GM19043 (cell line): ENCODE data around the gene H2BK1.

ENCODE experiments used
- ATAC-seq: cut with Tn5 transposase; IDR thresholded peaks from one replicate; pipeline ENCODE4 v1.9.1; 2021; ENCODE audit warnings: low read depth; ENCODE audit not compliant: unreplicated experiment

H2BK1 gene

DNA sequence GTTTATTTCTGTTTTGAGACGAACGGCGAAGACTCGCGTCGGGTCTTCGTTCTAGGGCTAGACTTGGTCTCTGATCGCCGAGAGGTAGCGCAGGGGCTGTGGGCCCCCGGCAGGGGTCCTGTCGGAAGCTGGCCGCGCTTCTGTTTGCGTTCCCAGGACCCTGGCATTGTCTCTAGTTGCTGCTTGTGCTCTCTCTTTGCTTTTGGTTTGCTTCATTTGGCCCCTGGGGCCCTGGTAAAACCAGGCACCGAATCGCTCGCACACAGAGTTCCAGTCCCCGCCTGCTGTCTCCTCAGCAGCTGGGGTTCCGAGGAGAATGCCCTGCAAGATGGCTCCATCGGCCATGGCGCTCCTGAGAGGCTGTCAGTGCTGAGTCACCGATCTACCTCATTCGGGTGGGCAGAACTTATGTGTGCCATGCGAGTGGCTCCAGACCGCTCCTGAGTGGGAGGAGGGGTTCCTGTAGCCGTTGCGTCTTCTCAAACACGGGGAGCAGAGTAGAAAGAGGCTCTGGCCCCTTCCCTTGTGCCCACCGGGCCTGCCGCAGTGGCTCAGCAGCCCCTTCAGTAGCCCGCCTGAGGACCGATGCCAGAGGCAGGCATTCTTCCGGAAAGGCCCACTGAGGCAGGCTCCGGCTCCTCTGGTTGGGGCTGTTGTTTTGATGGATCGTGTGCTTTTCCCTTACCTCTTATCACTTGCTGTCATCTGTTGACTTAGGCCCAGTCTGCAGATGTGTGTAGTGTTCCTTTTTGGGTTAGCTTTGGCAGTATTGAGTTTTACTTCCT lies 22.8 kb upstream of the H2BK1 start:
- ATAC-seq, result peak; percentile 26

- peak; percentile 97 for ATAC-seq
Observed at GRCh38 chr7:151232091-151232916, 22.0 kb upstream of the H2BK1 start, which contains the start of gene CHPF2. CHPF2 (plus strand) TSS chr7:151232483; CDS start chr7:151234012, 1,529 bp downstream.

- ATAC-seq, result no peak
Observed at GRCh38 chr7:151231080-151231479, 20.8 kb upstream of the H2BK1 start.

DNA sequence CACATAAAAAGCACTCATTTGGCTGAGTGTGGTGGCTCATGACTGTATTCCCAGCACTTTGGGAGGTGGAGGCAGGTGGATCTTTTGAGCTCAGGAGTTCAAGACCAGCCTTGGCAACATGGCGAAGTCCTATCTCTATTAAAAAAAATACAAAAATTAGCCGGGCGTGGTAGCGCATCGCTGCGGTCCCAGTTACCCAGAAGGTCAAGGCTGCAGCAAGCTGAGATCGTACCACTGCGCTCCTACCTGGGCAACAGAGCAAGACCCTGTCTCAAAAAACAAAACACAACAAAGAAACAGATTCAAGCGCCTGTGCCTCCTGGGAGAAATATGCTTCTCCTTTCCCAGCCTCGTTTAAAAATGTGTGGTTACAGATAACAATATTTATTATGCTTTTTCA lies 19.0 kb upstream of the H2BK1 start:
- ATAC-seq, result no peak

DNA sequence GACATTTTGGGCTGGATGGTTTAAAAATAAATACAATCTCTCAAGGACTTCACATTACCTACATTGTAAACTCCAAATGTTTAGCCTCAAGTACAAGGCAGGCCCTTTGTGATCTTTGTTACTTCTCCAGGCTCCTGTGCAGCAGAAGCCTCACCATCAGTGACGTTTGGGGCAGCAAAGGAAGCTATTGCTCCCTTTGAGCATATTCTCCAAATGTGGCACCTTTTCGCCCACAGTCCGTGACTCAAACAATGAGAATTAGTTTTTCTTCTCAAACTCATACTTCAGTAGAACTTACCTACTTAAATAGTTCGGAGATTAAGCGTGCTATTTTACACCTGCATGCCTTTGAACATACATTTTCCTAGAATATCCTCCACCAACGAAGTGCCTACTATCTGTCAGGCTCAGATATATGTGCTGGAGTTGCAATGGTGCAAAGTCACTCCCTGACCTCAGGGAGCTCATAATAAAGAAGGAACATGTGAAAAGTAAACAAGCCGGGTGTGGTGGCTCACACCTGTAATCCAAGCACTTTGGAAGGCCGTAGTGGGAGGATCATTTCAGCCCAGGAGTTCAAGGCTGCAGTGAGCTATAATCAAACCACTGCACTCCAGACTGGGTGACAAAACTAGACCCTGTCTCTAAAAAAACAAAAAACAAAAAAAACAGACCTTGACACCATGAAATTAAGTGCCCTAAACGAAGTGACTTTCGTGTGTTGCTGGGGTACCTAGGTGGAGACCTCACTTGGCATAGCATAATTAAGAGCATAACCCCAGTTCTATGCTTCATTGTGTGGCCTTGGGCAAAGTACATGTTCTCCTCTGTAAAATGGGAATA lies 18.0 kb upstream of the H2BK1 start:
- ATAC-seq, result no peak

- ATAC-seq, result peak; percentile 100
Observed at GRCh38 chr7:151226875-151227782, 16.8 kb upstream of the H2BK1 start, which contains the start of gene ABCF2. ABCF2 (minus strand) TSS chr7:151227205; CDS start chr7:151226458, 747 bp downstream.

DNA sequence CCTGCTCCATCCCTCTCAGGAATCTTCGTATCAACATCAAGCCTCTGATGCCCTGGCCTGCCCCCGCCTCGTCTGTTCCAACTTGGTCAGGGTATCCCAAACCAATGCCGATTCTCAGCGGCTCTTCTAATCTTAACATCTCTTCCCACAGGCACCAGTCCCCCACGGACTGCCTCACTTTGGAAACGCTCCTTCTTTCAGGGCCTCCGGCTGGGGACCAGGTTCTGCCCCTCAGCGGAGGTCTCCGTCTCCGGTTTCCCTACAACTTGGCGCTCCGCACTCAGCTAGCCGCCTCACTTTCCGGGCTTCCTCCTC lies 16.2 kb upstream of the H2BK1 start:
- ATAC-seq, result no peak

DNA sequence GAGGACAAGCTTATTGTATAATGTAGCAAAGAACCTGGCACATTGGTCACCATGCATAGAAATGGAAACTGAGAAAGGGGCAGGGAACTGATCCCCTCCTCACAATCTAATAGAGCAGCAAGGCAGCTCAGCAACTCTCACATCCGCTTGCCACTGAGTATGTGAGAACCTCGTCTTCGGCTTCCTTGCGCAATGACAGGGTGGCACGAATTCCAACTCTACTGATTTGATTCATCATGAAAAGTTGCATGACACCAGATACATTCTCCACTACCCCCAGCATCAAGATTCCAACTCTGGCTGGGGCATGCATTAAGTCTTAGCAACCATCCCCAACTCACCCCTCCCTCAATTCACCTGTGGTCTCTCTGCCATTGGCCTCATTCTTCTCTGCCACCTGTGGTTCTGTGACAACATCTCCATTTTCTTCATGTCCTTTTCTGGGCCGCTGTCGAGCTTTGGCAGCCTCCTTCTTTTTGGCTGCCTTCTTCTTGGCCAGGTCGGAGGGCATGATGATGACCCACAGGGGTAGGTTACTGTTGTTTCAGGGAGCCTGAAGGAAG lies 15.7 kb upstream of the H2BK1 start:
- no peak for ATAC-seq

DNA sequence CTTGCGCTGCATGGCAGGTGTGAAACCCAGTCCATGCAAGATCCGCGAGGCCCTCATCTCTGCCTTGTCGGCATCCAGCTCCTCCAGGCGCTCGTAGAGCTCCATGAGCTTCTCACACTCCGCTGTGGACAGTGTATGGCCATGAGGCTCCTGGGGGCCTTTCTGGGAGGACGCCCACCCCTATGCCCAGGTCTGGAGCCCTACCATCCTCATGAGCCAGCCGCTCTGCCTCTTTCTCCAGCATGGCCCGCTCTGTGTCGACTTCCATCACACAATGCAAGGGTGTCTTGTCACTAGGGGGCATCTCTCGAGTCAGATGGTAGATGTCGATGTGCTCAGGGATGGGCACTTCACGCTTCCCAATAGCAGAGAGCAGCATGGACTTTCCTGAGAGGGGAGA lies 13.4 kb upstream of the H2BK1 start:
- no peak for ATAC-seq

- ATAC-seq, result no peak
Observed at GRCh38 chr7:151218170-151218569, 7.9 kb upstream of the H2BK1 start.

- no peak for ATAC-seq
Observed at GRCh38 chr7:151215396-151215795, 5.1 kb upstream of the H2BK1 start.

DNA sequence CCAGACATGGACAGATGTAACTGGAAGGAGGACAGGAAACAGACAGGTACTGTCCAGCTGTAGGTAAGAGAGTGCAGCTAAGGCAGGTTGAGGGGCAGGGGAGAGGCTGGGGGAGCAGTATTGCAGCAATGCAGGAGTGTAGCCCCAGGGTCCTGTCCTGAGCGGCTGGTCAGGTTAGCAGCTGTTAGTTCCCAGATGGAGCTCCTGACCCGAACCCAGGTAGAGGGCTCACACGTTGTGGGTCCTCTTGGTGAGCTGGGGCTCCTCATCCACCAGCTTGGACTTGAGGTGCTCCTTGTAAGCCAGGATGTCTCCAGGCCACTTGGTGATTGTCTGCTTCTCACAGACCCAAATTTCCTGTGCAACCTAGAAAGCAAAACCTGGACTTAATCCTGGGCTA lies 3.5 kb upstream of the H2BK1 start:
- no peak for ATAC-seq

GRCh38 chr7:151212626-151213025 lies 2.3 kb upstream of the H2BK1 start:
- no peak for ATAC-seq

- no peak for ATAC-seq
Observed at GRCh38 chr7:151211155-151211772, 976 bp upstream of the H2BK1 start.

DNA sequence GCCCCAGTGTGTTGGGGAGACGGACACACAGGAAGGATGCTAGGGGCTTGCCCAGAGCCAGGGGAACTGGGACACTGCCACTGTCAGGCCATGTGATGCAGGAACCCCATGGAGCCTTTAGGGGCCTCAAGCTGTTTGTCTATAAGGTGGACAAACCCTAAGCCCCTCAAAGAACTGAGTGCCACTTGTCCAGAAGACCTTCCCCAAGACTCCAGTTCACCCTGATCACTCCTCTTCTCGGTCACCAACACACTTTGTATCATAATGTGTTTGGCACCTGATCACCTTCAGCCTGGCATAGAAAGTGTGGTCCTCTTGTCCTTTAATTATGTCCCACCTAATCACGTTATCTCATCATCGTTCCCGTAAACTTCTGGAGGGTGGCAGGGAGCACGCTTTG lies 700 bp downstream of the H2BK1 start:
- ATAC-seq, result no peak

DNA sequence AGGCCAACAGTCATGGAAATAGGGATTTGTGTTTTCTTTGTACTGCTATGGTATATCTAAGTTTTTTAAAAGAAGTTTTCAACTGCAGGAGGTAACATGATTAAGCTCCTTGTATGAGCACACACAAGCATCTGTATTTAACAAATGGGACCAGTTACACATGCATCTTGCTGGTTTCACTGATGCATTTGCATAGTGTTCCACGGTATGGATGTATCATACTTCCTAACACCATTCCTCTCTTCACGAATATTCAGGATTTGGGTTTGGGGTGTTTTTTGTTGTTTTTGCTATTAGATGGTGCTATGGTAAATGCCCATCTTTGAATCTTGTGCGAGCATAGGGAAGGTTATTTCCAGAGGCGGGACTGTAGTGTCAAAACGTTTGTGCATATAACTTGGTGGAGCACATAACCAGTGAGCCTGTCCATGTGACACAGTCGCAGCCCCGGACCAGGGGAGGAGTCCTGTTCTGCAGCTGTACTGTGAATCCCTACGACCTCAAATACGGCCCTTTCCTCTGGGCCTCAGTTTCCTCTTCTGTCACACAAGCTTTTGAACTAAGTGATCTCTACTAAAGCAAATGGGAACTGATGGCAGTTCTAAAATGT lies 1.9 kb downstream of the H2BK1 start:
- no peak for ATAC-seq

DNA sequence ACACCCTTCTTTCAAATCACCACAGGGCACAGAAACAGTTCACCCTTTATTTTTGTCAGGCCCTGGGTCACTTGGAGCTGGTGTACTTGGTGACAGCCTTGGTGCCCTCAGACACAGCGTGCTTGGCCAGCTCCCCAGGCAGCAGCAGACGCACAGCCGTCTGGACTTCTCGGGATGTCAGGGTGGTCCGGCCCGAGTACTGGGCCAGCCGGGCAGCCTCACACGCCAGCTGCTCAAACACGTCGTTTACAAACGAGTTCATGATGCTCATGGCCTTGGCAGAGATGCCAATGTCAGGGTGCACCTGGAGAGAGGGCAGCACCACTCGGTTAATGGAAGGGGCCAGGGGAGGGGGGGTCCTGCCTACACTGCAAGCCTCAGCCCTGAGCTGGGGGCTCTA lies 2.5 kb downstream of the H2BK1 start:
- no peak for ATAC-seq

DNA sequence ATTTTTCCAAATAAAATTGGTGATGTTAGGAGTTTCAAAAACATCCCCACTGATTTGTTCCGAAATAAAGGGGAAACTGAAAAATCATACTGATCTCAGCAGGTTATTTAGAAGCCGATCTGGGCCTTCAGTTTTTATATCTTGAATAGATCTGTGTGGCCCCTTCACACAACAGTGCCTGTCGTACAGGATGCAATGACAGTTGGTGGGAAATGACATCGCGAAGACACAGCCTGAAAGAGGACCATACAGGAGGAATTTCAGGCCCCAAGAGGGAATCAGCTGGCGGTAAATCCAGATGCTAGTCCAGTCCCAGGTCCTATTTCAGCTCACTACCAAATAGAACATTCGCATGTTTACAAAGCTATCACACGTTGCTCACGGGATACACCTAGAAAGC lies 3.0 kb downstream of the H2BK1 start:
- ATAC-seq, result no peak

DNA sequence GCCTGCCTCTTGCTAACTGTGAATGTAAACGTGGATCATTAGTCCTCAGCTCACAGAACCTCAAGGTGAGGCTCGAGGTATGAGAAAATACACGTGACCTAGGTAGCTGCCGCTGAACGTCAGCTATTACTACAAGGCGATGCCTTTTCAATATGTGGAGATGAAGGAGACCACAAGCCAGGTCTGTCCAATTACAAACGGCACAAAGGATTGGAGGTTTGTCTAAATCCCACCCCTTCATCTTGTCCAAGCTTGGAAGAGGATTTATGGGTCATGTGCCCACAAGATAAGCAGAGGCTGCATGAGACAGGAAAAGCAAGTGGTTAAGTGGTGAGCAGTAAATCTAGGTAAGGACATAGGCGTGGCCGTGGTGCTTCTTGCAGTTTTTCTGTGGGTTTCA lies 3.4 kb downstream of the H2BK1 start:
- no peak for ATAC-seq
